A549 (cell line): ENCODE data around the gene ST3GAL6.

Experiments
- EHMT2 ChIP-seq: fragments of 200-600 bp; sonication (generic); IDR thresholded peaks from 2 replicates; pipeline ENCODE4 v1.6.1; 2016; ENCODE audit warnings: antibody characterized with exemption, low read depth, mild to moderate bottlenecking, moderate library complexity
- MAFK ChIP-seq: fragments of 450-650 bp; IDR thresholded peaks from 2 replicates; pipeline ENCODE4 v1.6.1; 2014; ENCODE audit not compliant: partially characterized antibody
- POLR2A ChIP-seq: IDR thresholded peaks from 2 replicates; pipeline ENCODE4 v1.6.1; 2012; ENCODE audit warnings: mild to moderate bottlenecking, low read length
- TP53 ChIP-seq: fragments of 250-450 bp; sonication (Bioruptor Pico); IDR thresholded peaks from 2 replicates; pipeline ENCODE4 v1.5.0; 2021; ENCODE audit warnings: mild to moderate bottlenecking, moderate library complexity
- TF ChIP-seq, protein P1 (sequence below): fragments of 150-350 bp; IDR thresholded peaks from 2 replicates; pipeline ENCODE4 v1.6.1; 2014; ENCODE audit warnings: low read depth, mild to moderate bottlenecking, low read length
- TF ChIP-seq, protein P2 (sequence below): fragments of >200 bp; sonication (Bioruptor Twin); formaldehyde crosslinking; IDR thresholded peaks from 3 replicates; pipeline ENCODE4 v1.5.1; 2016
- TF ChIP-seq, protein P3 (sequence below): IDR thresholded peaks from 2 replicates; pipeline ENCODE4 v1.6.1; 2012
- TF ChIP-seq, protein P4 (sequence below): fragments of 200-600 bp; sonication (generic); IDR thresholded peaks from 2 replicates; pipeline ENCODE4 v1.6.1; 2016; ENCODE audit warnings: antibody characterized with exemption, mild to moderate bottlenecking, moderate library complexity

DNA sequence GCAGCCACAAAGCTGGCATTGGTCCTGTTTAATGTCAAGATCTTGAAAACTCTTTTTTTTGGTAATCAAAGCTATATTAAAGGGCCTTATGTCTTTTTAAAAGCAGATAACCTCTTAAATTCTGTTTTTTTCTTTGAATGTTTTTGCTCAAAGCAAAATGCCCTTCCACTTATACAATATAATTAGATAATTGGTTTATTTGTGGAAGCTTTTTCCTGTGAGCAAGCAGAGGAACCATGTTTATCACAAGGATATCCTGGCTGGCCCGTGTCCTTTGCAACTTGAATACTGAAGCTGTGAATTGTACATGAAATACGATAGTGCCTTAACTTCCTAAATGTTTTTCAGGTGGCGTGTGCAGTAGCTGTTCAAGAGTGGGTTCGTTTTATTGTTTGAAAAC is 2.6 kb downstream of the ST3GAL6 start:
- TF ChIP-seq, protein P1, sequence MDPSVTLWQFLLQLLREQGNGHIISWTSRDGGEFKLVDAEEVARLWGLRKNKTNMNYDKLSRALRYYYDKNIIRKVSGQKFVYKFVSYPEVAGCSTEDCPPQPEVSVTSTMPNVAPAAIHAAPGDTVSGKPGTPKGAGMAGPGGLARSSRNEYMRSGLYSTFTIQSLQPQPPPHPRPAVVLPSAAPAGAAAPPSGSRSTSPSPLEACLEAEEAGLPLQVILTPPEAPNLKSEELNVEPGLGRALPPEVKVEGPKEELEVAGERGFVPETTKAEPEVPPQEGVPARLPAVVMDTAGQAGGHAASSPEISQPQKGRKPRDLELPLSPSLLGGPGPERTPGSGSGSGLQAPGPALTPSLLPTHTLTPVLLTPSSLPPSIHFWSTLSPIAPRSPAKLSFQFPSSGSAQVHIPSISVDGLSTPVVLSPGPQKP = no peak
- TF ChIP-seq EHMT2 (no peak), MAFK (no peak), TP53 (CRISPR knock-in tag) (no peak), POLR2A (no peak)
- TF ChIP-seq, protein P2, sequence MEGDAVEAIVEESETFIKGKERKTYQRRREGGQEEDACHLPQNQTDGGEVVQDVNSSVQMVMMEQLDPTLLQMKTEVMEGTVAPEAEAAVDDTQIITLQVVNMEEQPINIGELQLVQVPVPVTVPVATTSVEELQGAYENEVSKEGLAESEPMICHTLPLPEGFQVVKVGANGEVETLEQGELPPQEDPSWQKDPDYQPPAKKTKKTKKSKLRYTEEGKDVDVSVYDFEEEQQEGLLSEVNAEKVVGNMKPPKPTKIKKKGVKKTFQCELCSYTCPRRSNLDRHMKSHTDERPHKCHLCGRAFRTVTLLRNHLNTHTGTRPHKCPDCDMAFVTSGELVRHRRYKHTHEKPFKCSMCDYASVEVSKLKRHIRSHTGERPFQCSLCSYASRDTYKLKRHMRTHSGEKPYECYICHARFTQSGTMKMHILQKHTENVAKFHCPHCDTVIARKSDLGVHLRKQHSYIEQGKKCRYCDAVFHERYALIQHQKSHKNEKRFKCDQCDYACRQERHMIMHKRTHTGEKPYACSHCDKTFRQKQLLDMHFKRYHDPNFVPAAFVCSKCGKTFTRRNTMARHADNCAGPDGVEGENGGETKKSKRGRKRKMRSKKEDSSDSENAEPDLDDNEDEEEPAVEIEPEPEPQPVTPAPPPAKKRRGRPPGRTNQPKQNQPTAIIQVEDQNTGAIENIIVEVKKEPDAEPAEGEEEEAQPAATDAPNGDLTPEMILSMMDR = no peak
- TF ChIP-seq, protein P3, sequence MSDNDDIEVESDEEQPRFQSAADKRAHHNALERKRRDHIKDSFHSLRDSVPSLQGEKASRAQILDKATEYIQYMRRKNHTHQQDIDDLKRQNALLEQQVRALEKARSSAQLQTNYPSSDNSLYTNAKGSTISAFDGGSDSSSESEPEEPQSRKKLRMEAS = no peak
- TF ChIP-seq, protein P4, sequence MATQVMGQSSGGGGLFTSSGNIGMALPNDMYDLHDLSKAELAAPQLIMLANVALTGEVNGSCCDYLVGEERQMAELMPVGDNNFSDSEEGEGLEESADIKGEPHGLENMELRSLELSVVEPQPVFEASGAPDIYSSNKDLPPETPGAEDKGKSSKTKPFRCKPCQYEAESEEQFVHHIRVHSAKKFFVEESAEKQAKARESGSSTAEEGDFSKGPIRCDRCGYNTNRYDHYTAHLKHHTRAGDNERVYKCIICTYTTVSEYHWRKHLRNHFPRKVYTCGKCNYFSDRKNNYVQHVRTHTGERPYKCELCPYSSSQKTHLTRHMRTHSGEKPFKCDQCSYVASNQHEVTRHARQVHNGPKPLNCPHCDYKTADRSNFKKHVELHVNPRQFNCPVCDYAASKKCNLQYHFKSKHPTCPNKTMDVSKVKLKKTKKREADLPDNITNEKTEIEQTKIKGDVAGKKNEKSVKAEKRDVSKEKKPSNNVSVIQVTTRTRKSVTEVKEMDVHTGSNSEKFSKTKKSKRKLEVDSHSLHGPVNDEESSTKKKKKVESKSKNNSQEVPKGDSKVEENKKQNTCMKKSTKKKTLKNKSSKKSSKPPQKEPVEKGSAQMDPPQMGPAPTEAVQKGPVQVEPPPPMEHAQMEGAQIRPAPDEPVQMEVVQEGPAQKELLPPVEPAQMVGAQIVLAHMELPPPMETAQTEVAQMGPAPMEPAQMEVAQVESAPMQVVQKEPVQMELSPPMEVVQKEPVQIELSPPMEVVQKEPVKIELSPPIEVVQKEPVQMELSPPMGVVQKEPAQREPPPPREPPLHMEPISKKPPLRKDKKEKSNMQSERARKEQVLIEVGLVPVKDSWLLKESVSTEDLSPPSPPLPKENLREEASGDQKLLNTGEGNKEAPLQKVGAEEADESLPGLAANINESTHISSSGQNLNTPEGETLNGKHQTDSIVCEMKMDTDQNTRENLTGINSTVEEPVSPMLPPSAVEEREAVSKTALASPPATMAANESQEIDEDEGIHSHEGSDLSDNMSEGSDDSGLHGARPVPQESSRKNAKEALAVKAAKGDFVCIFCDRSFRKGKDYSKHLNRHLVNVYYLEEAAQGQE = no peak
